RWPE2 (cell line): Measurements from ENCODE around the gene AMPH.
"Not testable (repeated sequence)": the region's sequence is repeated elsewhere in the genome, so short reads cannot be mapped to it uniquely, and the experiment has no call there.

Experiments
- ATAC-seq: fragments of 200-7000 bp; cut with Tn5 transposase; 3 replicates; pipeline ENCODE4 v1.9.1; 2021; ENCODE audit warnings: low read depth
- DNase-seq: peaks from one replicate; pipeline ENCODE4 v3.0.0-alpha.2; 2020; ENCODE audit warnings: low spot score
- H3K27ac ChIP-seq: fragments of 450-650 bp; 2 replicates; pipeline ENCODE4 v1.5.1; 2017; ENCODE audit warnings: mild to moderate bottlenecking; ENCODE audit not compliant: poor library complexity, severe bottlenecking
- H3K27me3 ChIP-seq: fragments of 250-450 bp; sonication (Bioruptor Pico); 2 replicates; pipeline ENCODE4 v1.5.1; 2021; ENCODE audit warnings: mild to moderate bottlenecking, moderate library complexity; ENCODE audit not compliant: insufficient read depth, poor library complexity, severe bottlenecking
- H3K36me3 ChIP-seq: fragments of 250-450 bp; sonication (Bioruptor Pico); 2 replicates; pipeline ENCODE4 v1.5.1; 2020; ENCODE audit warnings: low read depth, mild to moderate bottlenecking, moderate library complexity
- H3K4me1 ChIP-seq: fragments of 250-450 bp; sonication (Bioruptor Pico); 2 replicates; pipeline ENCODE4 v1.5.1; 2021; ENCODE audit warnings: mild to moderate bottlenecking, moderate library complexity; ENCODE audit not compliant: insufficient read depth, poor library complexity, severe bottlenecking
- H3K4me3 ChIP-seq: fragments of 250-450 bp; sonication (Bioruptor Pico); 2 replicates; pipeline ENCODE4 v1.5.1; 2021; ENCODE audit warnings: mild to moderate bottlenecking, moderate library complexity; ENCODE audit not compliant: severe bottlenecking
- H3K9me3 ChIP-seq: fragments of 250-450 bp; sonication (Bioruptor Pico); 2 replicates; pipeline ENCODE4 v1.5.1; 2021; ENCODE audit warnings: mild to moderate bottlenecking, moderate library complexity; ENCODE audit not compliant: severe bottlenecking
- CTCF ChIP-seq: fragments of 450-650 bp; IDR thresholded peaks from one replicate; pipeline ENCODE4 v1.5.1; 2017; ENCODE audit warnings: mild to moderate bottlenecking, moderate library complexity; ENCODE audit not compliant: poor library complexity, severe bottlenecking

Gene AMPH

GRCh38 chr7:38339953-38340819 lies 291.0 kb downstream of the AMPH start:
- H3K27ac ChIP-seq = no peak overlapping the region
- H3K4me3 ChIP-seq = no peak overlapping the region
- no peak for DNase-seq
- no peaks in the 10 kb centered on the region for H3K9me3 ChIP-seq
- no peaks in the 10 kb centered on the region for H3K27me3 ChIP-seq
- no peak for ATAC-seq
- no peaks in the 10 kb centered on the region for H3K4me1 ChIP-seq
- TF ChIP-seq CTCF = no peak
- no peaks in the 10 kb centered on the region for H3K36me3 ChIP-seq

GRCh38 chr7:38336148-38336515 lies 295.0 kb downstream of the AMPH start:
- DNase-seq, ATAC-seq, H3K4me3 ChIP-seq, H3K27me3 ChIP-seq, H3K9me3 ChIP-seq, H3K27ac ChIP-seq, H3K36me3 ChIP-seq, H3K4me1 ChIP-seq: not testable (repeated sequence)

GRCh38 chr7:38335492-38336147 lies 295.6 kb downstream of the AMPH start:
- Histone ChIP-seq H3K27ac (no peak overlapping the region), H3K4me3 (no peak overlapping the region), H3K4me1 (no peaks in the 10 kb centered on the region), H3K9me3 (no peaks in the 10 kb centered on the region), H3K27me3 (no peaks in the 10 kb centered on the region), H3K36me3 (no peaks in the 10 kb centered on the region)
- peak; percentile 67 for TF ChIP-seq CTCF
- ATAC-seq (peak; percentile 89), DNase-seq (no peak)

GRCh38 chr7:38335128-38335491 lies 296.1 kb downstream of the AMPH start:
- H3K4me1 ChIP-seq = no peaks in the 10 kb centered on the region
- ATAC-seq (no peak), DNase-seq (no peak)
- no peak overlapping the region for H3K4me3 ChIP-seq
- H3K36me3 ChIP-seq = no peaks in the 10 kb centered on the region
- H3K27me3 ChIP-seq = no peaks in the 10 kb centered on the region
- no peak for TF ChIP-seq CTCF
- H3K27ac ChIP-seq = no peak overlapping the region
- H3K9me3 ChIP-seq = no peaks in the 10 kb centered on the region

GRCh38 chr7:38334163-38334562 lies 297.0 kb downstream of the AMPH start:
- no peak for DNase-seq

More at GRCh38 chr7:38334163-38334562, 297.0 kb downstream of the AMPH start:
- Histone ChIP-seq H3K4me3 (no peak overlapping the region), H3K27me3 (no peaks in the 10 kb centered on the region), H3K27ac (no peak overlapping the region), H3K4me1 (no peaks in the 10 kb centered on the region), H3K36me3 (no peaks in the 10 kb centered on the region), H3K9me3 (no peaks in the 10 kb centered on the region)
- no peak for TF ChIP-seq CTCF
- ATAC-seq = no peak
